GM21825 (cell line): ENCODE results near the gene ADPRH.
"Not testable (repeated sequence)": the region's sequence is repeated elsewhere in the genome, so short reads cannot be mapped to it uniquely, and the experiment has no call there.

Experiments used
- ATAC-seq: cut with Tn5 transposase; IDR thresholded peaks from one replicate; pipeline ENCODE4 v1.9.1; 2021; ENCODE audit warnings: mild to moderate bottlenecking, moderate library complexity; ENCODE audit not compliant: unreplicated experiment

Gene ADPRH

GRCh38 chr3:119579366-119580066, at the start of gene ADPRH:
TSS of gene ADPRH (plus strand) at chr3:119579492. CDS start at chr3:119582170, 2,678 bp downstream.
- ATAC-seq = peak; percentile 70

DNA sequence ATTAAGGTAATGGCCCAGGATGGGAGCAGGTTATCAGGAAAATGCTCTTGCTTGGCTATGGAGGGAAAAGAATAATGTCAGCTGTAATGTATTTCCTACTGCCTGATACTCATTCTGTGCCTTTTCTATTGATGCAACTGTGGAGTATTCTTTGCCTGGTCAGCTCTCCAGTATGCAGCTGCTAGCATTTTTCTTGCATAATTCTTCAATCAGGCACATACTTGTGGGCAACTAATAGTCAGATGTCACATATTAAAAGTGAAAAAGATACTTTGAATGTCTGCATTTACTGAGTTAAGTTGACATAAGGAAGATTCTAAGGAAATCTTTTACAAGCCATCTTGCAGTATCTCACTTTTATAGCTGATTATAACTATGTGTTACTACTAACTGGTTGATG, 49.4 kb upstream of the ADPRH start:
- ATAC-seq = no peak

DNA sequence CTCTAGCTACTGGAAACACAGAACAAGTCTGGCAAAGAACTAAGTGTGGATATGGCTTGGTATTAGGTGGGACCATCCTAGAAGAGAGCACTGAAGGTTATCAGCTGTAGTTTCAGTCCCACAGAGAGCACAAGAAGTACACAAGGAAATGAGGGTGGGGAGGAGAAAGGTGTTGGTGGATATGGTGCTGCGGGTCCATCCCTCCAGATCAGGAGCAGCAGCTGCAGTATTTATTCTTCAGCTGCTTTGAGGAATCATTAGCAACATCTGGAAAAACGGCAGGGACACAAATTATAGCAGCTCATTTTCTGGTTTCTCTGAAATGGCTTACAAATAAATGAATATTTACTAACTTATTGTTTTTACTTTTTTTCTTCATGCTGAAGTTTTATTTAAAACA, 48.8 kb upstream of the ADPRH start:
- ATAC-seq = no peak

DNA sequence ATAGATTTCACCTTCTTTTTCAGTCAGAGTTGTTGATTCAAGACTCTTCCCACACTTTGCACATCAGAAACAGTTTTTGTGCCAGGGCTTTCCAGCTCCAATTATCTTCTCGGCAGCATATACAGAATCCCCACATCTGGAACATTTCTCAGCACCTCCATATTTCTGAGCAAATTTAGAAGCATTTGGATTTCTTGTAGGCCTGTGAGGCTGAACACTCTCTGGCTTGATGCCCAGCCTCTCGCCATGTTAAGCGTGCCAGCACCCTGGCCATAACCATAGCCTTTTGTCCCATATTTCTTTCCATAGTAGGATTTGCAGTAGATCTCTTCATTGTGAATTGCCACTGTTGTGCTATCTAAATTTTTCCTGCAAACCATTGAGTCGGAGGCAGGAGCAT, 48.1 kb upstream of the ADPRH start:
- ATAC-seq = no peak

DNA sequence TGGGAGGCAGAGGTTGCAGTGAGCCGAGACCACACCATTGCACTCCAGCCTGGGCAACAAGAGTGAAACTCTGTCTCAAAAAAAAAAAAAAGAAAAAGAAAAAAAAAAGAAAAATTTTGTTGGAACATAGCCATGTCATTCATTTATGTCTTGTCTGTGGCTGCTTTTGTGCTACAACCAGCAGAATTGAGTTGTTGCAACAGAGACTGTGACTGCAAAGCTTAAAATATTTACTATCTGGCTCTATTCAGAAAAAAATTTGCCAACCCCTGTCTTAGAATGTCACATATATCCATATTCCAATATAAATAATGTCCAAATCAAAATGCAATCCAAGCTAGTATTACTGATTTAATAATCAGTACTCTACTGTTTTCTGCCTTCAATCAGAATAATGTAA, 45.0 kb upstream of the ADPRH start:
- no peak for ATAC-seq

GRCh38 chr3:119536757-119537156, 42.5 kb upstream of the ADPRH start:
- ATAC-seq = no peak

DNA sequence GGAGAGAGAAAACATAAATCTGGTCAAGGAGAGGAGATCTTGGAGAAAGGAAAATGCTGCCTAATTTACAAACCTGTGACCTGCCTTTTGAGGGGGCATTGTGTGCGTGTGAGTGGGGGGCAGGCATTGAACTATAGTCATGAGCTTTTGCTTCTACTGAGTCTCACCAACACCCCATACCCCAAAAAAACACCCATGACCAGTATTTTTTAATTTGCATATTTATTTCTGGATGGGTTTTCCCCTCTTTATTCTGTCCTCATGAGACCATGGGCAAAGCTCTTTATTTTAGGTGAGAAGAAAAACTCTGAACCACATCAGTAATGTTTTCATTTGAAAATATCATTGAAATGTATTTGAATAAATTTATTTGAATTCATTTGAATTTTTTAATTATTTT, 40.5 kb upstream of the ADPRH start:
- no peak for ATAC-seq

- no peak for ATAC-seq
These were observed 37.7 kb upstream of the ADPRH start for GRCh38 chr3:119541547-119541946.

DNA sequence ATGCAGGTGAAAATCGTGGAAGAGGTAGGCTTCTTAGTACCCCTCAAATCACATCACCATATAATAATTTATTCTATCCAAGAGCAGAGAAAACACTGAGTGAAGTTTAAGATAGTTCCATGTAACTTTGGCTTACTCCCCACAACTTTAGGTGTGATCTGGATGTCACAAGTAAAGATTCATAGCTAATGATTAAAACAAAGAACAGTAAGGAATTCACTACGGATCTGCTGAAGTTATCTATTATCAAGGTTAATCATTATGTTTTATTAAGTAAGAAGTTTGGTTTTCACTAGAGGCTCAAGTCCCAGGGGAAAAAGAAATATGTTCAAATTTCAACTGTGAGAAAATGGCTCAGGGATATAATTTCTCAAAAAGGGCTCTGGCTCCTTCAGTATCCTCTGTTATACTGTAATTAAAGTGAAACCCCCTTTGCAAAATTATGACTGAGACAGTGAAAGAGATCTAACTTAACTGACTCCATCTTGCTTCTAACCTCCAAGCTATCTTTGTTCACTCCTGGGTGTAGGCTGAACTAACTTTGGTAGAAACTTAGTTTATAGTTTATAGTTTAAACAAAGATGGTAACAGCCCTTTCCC, 37.0 kb upstream of the ADPRH start:
- peak; percentile 30 for ATAC-seq

GRCh38 chr3:119543147-119543546, 36.1 kb upstream of the ADPRH start:
- ATAC-seq = no peak

GRCh38 chr3:119547227-119547626, 32.1 kb upstream of the ADPRH start:
- ATAC-seq = no peak

- ATAC-seq = no peak
These were observed 31.0 kb upstream of the ADPRH start for GRCh38 chr3:119548341-119548740.

- peak; percentile 35 for ATAC-seq
These were observed 28.9 kb upstream of the ADPRH start for GRCh38 chr3:119550192-119550910.

DNA sequence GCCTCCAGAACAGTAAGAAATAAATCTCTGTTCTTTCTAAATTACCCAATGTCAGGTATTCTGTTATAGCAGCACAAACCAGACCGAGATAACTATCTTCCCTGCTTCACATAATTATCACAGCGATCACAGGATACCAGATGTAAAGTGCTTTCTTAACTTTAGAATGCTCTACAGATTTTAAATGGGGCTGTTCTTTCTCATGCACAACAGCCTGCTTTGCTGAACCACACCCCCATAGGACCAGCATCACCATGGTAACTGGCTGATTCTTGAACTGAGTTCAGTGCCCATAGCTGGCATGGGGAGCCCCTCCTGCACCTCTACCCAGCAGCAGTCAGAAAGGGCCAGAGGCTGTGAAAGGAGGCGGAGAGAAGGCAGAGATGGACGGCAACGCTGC, 27.7 kb upstream of the ADPRH start:
- no peak for ATAC-seq

- ATAC-seq = not testable (repeated sequence)
These were observed 26.4 kb upstream of the ADPRH start for GRCh38 chr3:119552928-119553327.

DNA sequence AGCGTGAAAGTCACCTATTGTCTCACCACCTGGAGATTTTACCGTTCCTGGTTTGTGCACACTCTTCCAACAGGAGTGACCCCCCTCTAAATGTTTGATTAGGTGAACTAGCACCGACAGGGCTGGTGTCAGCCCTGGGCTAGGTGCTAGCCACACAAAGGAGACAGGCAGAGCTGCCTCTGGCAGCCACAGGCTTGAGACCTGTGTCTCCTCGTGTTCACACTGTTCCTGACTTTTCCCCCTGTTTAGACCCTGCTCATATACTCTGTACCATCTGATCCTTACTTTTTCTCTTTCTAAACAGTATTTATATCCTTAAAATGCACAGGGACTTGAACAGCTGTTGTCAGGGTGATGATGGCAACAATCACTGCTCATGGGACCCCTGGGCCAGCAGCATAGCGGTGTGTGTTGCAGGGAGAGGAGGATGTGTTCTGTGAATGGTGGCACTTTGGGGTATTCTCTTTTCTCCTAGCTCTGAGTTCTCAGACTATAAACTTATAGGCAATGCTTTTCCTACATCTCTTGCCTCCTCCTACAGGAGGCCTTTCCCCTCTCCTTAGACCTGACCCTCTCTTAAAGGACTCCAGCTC, 25.4 kb upstream of the ADPRH start:
- no peak for ATAC-seq

DNA sequence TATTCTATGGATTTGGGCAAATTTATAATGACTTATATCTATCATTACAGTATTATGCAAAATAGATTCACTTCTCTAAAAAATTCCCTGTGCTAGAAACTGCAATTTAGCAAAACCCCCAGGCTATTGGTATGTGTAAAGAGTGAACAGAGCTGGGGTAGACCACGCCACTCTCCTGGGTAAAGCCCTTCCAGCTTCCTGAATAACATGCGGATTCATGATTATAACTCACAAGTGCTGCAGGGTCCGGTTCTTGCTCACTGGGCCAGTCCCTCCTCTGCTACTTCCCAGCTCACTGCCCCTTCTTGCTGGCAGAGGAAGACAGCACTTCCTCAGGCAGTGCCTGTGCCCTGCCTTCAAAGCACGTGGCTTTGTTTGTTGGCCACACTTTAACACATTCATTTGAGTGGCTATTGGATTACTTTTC, 24.0 kb upstream of the ADPRH start:
- no peak for ATAC-seq

- ATAC-seq = no peak
These were observed 23.4 kb upstream of the ADPRH start for GRCh38 chr3:119555929-119556328.

DNA sequence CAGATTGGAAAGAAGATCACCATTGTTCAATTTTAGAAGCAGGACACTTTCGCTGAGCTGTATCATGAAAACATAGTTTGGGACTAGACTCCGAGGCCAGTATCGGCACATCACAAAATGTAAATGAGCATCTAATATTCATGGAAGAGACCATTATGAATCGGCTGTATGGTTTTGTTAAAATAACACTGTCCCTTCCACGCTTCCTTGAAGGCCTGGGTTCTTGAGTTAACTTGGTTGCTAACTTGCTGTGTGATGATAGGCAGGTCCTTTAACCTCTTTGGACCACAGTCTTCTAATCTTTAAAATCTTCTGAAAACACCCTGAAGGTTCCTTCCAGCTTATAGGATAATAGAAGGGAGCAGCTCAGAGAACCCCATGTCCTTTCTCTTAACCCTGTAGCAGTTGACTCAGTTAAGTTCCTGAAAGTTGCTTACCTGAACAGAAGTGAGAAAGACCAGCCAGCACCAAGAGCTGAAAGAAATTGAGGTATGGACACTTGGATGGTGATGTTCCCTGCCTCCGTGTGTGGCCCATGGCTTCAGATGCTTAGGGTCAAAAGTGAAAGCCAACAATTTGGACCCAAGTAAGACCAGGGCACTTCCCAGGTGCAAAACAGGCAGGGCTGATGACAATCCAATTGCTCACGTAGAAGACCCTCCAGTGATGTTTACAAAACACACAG, 22.0 kb upstream of the ADPRH start:
- ATAC-seq = no peak

- no peak for ATAC-seq
These were observed 21.4 kb upstream of the ADPRH start for GRCh38 chr3:119557877-119558269.

DNA sequence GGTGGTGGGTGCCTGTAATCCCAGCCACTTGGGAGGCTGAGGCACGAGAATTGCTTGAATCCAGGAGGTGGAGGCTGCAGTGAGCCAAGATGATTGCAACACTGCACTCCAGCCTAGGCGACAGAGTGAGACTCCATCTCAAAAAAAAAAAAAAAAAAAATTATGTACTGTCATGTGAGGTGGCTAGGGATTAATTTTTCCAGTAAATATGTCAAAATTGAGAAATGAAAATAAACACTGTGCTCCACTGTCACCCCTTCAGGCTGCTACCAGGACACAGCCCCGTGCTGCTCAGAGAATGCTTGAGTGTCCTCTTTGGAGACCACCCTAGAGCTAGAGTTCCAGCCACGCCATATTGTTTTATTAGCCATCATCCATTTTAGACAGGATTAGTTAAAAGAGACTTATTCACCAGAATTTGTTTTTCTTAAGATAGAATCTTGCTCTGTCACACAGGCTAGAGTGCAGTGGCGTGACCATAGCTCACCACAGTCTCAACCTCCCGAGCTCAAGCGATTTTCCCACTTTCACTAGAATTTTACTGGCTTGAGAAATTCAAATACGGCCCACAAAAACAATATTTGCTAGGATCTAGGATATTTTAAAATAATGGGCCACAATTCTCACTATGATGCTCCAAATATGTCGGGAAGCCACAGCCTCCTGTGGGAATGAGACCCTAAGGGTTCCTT, 20.5 kb upstream of the ADPRH start:
- ATAC-seq = no peak
